A549 (cell line): ENCODE data around the gene ITIH3. TPM values are rescaled to one million over a fixed set of nuclear protein-coding genes. Genes with fewer than 3 reads are reported as not detected.

Source experiments
- ATAC-seq, 2 experiments: fragments of 200-7000 bp in 1 of 2; fragments of >200 bp in 1 of 2; cut with Nextera tagmentation in 1 of 2; cut with Tn5 transposase in 1 of 2; 3 replicates each; pipeline versions ENCODE4 v1.8.0 to v1.9.1; 2018 to 2020; ENCODE audit warnings: mild to moderate bottlenecking in 1 of 2, moderate library complexity in 1 of 2
- CTCF ChIA-PET: fragments of 300-600 bp; sonication (Branson Sonifier 250); formaldehyde crosslinking; extraction: SDS; loops from one replicate; lab custom pipeline; 2021; ENCODE audit warnings: antibody characterized with exemption, inconsistent platforms; lab: Yijun Ruan, JAX
- POLR2A ChIA-PET: fragments of 350-600 bp; formaldehyde crosslinking; extraction: SDS; loops from one replicate; lab custom pipeline; 2021; ENCODE audit warnings: antibody characterized with exemption, inconsistent platforms; lab: Yijun Ruan, JAX
- DNase-seq, 2 experiments: peaks; one replicate each; pipeline versions ENCODE4 v3.0.0 to v3.0.0-alpha.2; 2011 to 2016; ENCODE audit warnings: low read depth in 1 of 2, low spot score in 1 of 2
- FAIRE-seq: peaks from 2 replicates; lab custom pipeline; 2011; peaks lifted over from hg19 to GRCh38; lab: Jason Lieb, UNC
- H3K27ac ChIP-seq, 2 experiments: fragments of >200 bp; sonication (Bioruptor Twin); formaldehyde crosslinking; 3 replicates each; pipeline ENCODE4 v1.5.1; 2016 to 2017
- H3K4me1 ChIP-seq: fragments of >200 bp; sonication (Bioruptor Twin); formaldehyde crosslinking; 3 replicates; pipeline ENCODE4 v1.6.1; 2016
- H3K4me2 ChIP-seq: fragments of >200 bp; sonication (Bioruptor Twin); formaldehyde crosslinking; 3 replicates; pipeline ENCODE4 v1.6.1; 2016
- H3K4me3 ChIP-seq: fragments of >200 bp; sonication (Bioruptor Twin); formaldehyde crosslinking; 3 replicates; pipeline ENCODE4 v1.5.1; 2016
- H3K9me3 ChIP-seq: fragments of >200 bp; sonication (Bioruptor Twin); formaldehyde crosslinking; 3 replicates; pipeline ENCODE4 v1.6.1; 2016
- E2F6 ChIP-seq: IDR thresholded peaks from 2 replicates; pipeline ENCODE4 v1.6.1; 2012; ENCODE audit warnings: low read depth, borderline replicate concordance
- EHF ChIP-seq: fragments of 250-450 bp; sonication (Bioruptor Pico); IDR thresholded peaks from 2 replicates; pipeline ENCODE4 v1.5.0; 2020; ENCODE audit warnings: mild to moderate bottlenecking
- EP300 ChIP-seq, 2 experiments: fragments of >200 bp; sonication (Bioruptor Twin); formaldehyde crosslinking; IDR thresholded peaks; 2 replicates in 1 of 2; 3 replicates in 1 of 2; pipeline ENCODE4 v1.6.1; 2016 to 2017
- ESRRA ChIP-seq: fragments of 150-350 bp; IDR thresholded peaks from 2 replicates; pipeline ENCODE4 v1.6.1; 2014; ENCODE audit warnings: mild to moderate bottlenecking, low read length, borderline replicate concordance
- FOSL2 ChIP-seq, 2 experiments: fragments of 450-650 bp in 1 of 2; fragments of >200 bp in 1 of 2; sonication (Bioruptor Twin) in 1 of 2; formaldehyde crosslinking; IDR thresholded peaks; 2 replicates each; pipeline versions ENCODE4 v1.5.0 to v1.6.1; 2016 to 2020; ENCODE audit warnings: mild to moderate bottlenecking in 1 of 2, moderate library complexity in 1 of 2
- HES2 ChIP-seq: fragments of >200 bp; sonication (Bioruptor Twin); formaldehyde crosslinking; IDR thresholded peaks from 2 replicates; pipeline ENCODE4 v1.6.1; 2016
- HMGXB4 ChIP-seq: fragments of 250-450 bp; sonication (Bioruptor Pico); IDR thresholded peaks from 2 replicates; pipeline ENCODE4 v1.5.0; 2021; ENCODE audit warnings: mild to moderate bottlenecking, moderate library complexity, borderline replicate concordance
- KDM5A ChIP-seq: fragments of 200-600 bp; sonication (generic); IDR thresholded peaks from 2 replicates; pipeline ENCODE4 v1.6.1; 2016; ENCODE audit warnings: antibody characterized with exemption, mild to moderate bottlenecking
- MAFK ChIP-seq: fragments of 450-650 bp; IDR thresholded peaks from 2 replicates; pipeline ENCODE4 v1.6.1; 2014; ENCODE audit not compliant: partially characterized antibody
- MAX ChIP-seq: IDR thresholded peaks from 2 replicates; pipeline ENCODE4 v1.6.1; 2012
- NPAS2 ChIP-seq: fragments of 250-450 bp; sonication (Bioruptor Pico); IDR thresholded peaks from 2 replicates; pipeline ENCODE4 v1.8.0; 2022; ENCODE audit warnings: mild to moderate bottlenecking, moderate library complexity, borderline replicate concordance
- NR3C1 ChIP-seq: fragments of >200 bp; sonication (Bioruptor Twin); formaldehyde crosslinking; IDR thresholded peaks from 3 replicates; pipeline ENCODE4 v1.6.1; 2017
- PHF8 ChIP-seq: fragments of 200-600 bp; sonication (generic); IDR thresholded peaks from 2 replicates; pipeline ENCODE4 v1.6.1; 2016; ENCODE audit warnings: low read depth, mild to moderate bottlenecking, antibody characterized with exemption, moderate library complexity, borderline replicate concordance
- POLR2A ChIP-seq: IDR thresholded peaks from 2 replicates; pipeline ENCODE4 v1.6.1; 2012; ENCODE audit warnings: mild to moderate bottlenecking, low read length
- RAD21 ChIP-seq, 2 experiments: fragments of >200 bp in 1 of 2; sonication (Bioruptor Twin) in 1 of 2; formaldehyde crosslinking in 1 of 2; IDR thresholded peaks in 1 of 2; conservative IDR thresholded peaks in 1 of 2; 2 replicates in 1 of 2; 3 replicates in 1 of 2; pipeline ENCODE4 v1.6.1; 2012 to 2018; ENCODE audit warnings: inconsistent platforms in 1 of 2
- REST ChIP-seq: fragments of 200-600 bp; sonication (generic); IDR thresholded peaks from 2 replicates; pipeline ENCODE4 v1.6.1; 2016; ENCODE audit warnings: antibody characterized with exemption, mild to moderate bottlenecking, moderate library complexity
- RFX5 ChIP-seq: fragments of 450-650 bp; IDR thresholded peaks from 2 replicates; pipeline ENCODE4 v1.7.1; 2014; ENCODE audit warnings: antibody characterized with exemption, mild to moderate bottlenecking, moderate library complexity
- USF2 ChIP-seq: fragments of 450-650 bp; IDR thresholded peaks from 2 replicates; pipeline ENCODE4 v1.6.1; 2014; ENCODE audit warnings: antibody characterized with exemption
- WGBS: methylation state at CpG from one replicate; pipeline ENCODE4 v1.1.6; 2017; ENCODE audit errors: missing lambda C conversion rate; 5-methylcytosine and 5-hydroxymethylcytosine counted together
- polyA plus RNA-seq, 4 experiments: library from polyadenylated mRNA; depleted of rRNA in 3 of 4; stranded (reverse); fragments of >200 nt; fragmentation: RNase III in 1 of 4; extraction: RNeasy Plus Mini Kit Qiagen cat#74134 plus additional on column Dnase treatment in 1 of 4; gene quantifications; 2 replicates in 3 of 4; 3 replicates in 1 of 4; pipeline ENCODE4 v1.2.3, GENCODE V29; 2011 to 2017

ITIH3 gene
- polyA plus RNA-seq, 2 of the 4 experiments (the other 2 are of a cell fraction), result 0.09 TPM; not detected in 1

- ChIA-PET POLR2A (no interaction called here), CTCF (no interaction called here)
- ATAC-seq, result no peak
- Histone ChIP-seq H3K27ac (no peak overlapping the region), H3K4me1 (no peaks in the 10 kb centered on the region), H3K4me2 (no peak overlapping the region), H3K9me3 (no peaks in the 10 kb centered on the region), H3K4me3 (no peak overlapping the region)
- WGBS, result 6% methylated on average over 8 of the region's 13 CpGs
- no peak for DNase-seq
- FAIRE-seq, result no peak
- TF ChIP-seq PHF8, result no peak
- TF ChIP-seq POLR2A, result no peak
- no peak for TF ChIP-seq ESRRA
- TF ChIP-seq NPAS2 (CRISPR knock-in tag), result no peak
- no peak for TF ChIP-seq RAD21 (conservative IDR thresholded peaks at IDR 0.05 in 1 of 2, IDR thresholded peaks at IDR 0.05 in 1 of 2)
- TF ChIP-seq KDM5A, result no peak
- no peak for TF ChIP-seq EHF (CRISPR knock-in tag)
- TF ChIP-seq RFX5, result no peak
- no peak for TF ChIP-seq HES2
- no peak for TF ChIP-seq REST
- no peak for TF ChIP-seq EP300 (IDR thresholded peaks at IDR 0.05)
- no peak for TF ChIP-seq E2F6
These were observed 12.9 kb upstream of the ITIH3 start for GRCh38 chr3:52781741-52782140.

- ChIA-PET CTCF (interaction anchor here (1.3 kb wide), 1 partner anchor 10 kb away, joined by 7 read pairs; no protein-coding TSS in a partner anchor), POLR2A (no interaction called here)
- no peak overlapping the region for H3K4me3 ChIP-seq
- H3K9me3 ChIP-seq, result no peaks in the 10 kb centered on the region
- FAIRE-seq (no peak), ATAC-seq (no peak), DNase-seq (no peak)
- TF ChIP-seq NR3C1, result no peak
- no peak for TF ChIP-seq MAFK
- no peak for TF ChIP-seq RFX5
- TF ChIP-seq MAX, result no peak
- no peak for TF ChIP-seq HMGXB4 (CRISPR knock-in tag)
- TF ChIP-seq FOSL2 (IDR thresholded peaks at IDR 0.05), result no peak
- TF ChIP-seq FOSL2 (CRISPR knock-in tag; IDR thresholded peaks at IDR 0.05), result no peak
- TF ChIP-seq USF2, result no peak
- no peak for TF ChIP-seq RAD21 (conservative IDR thresholded peaks at IDR 0.05 in 1 of 2, IDR thresholded peaks at IDR 0.05 in 1 of 2)
- WGBS, result 20% methylated on average over 11 of the region's 12 CpGs
- H3K4me1 ChIP-seq, result no peaks in the 10 kb centered on the region
- no peak overlapping the region for H3K4me2 ChIP-seq
- H3K27ac ChIP-seq, result no peak overlapping the region
These were observed 12.0 kb upstream of the ITIH3 start for GRCh38 chr3:52782412-52783210.
